Right lobe of liver (tissue), 6 donors: ENCODE data around the gene DIRAS1. TPM values are rescaled to one million over a fixed set of nuclear protein-coding genes. Genes with fewer than 3 reads are reported as not detected.

Source experiments
- ATAC-seq, 4 donors: fragments of 200-7000 bp; cut with Tn5 transposase; one replicate each; pipeline ENCODE4 v1.9.1; 2020; ENCODE audit warnings: mild to moderate bottlenecking in 4 of 4, moderate library complexity in 4 of 4
- DNase-seq, 3 donors: peaks; one replicate each; pipeline ENCODE4 v3.0.0-alpha.2; 2020
- H3K27ac ChIP-seq, 3 donors: fragments of 200-600 bp; one replicate each; pipeline ENCODE4 v1.8.0; 2022
- H3K27me3 ChIP-seq, 2 donors: fragments of 200-600 bp; one replicate each; pipeline ENCODE4 v1.8.0; 2022
- H3K36me3 ChIP-seq, 4 donors: fragments of 200-600 bp; sonication (generic) in 1 of 4; one replicate each; pipeline versions ENCODE4 v1.5.1 to v1.8.0; 2017 to 2022; ENCODE audit warnings: control low read depth in 1 of 4
- H3K4me1 ChIP-seq, 4 donors: fragments of 200-600 bp; sonication (generic) in 1 of 4; one replicate each; pipeline versions ENCODE4 v1.5.1 to v1.8.0; 2017 to 2022; ENCODE audit warnings: control low read depth in 1 of 4
- H3K4me3 ChIP-seq, 3 donors: fragments of 200-600 bp; one replicate each; pipeline ENCODE4 v1.8.0; 2022
- H3K9me3 ChIP-seq, 4 donors: fragments of 200-600 bp; sonication (generic) in 1 of 4; one replicate each; pipeline versions ENCODE4 v1.5.1 to v1.8.0; 2017 to 2022; ENCODE audit warnings: control low read depth in 1 of 4
- CTCF ChIP-seq, 4 donors: fragments of 200-600 bp in 3 of 4; fragments of 450-650 bp in 1 of 4; IDR thresholded peaks; one replicate each; pipeline versions ENCODE4 v1.5.1 to v1.8.0; 2016 to 2022; ENCODE audit warnings: antibody characterized with exemption in 4 of 4, mild to moderate bottlenecking in 2 of 4
- POLR2A ChIP-seq: fragments of 450-650 bp; IDR thresholded peaks from one replicate; pipeline ENCODE4 v1.6.1; 2017; ENCODE audit warnings: antibody characterized with exemption, mild to moderate bottlenecking
- WGBS: methylation state at CpG from one replicate; pipeline ENCODE4 v1.1.6; 2018; ENCODE audit warnings: low coverage, low lambda C conversion rate; ENCODE audit not compliant: insufficient coverage; ENCODE audit errors: missing lambda C conversion rate; 5-methylcytosine and 5-hydroxymethylcytosine counted together
- intact Hi-C, 2 donors: fragments of 100-400 bp; cut with DNase I; formaldehyde crosslinking; loops; one replicate each; pipeline versions ENCODE4 v1.11.2 to v1.14.1; 2022
- total RNA-seq, 6 experiments: library from RNA; depleted of rRNA in 2 of 6; stranded (reverse); fragments of >200 nt in 2 of 6; fragmentation: NEBNext Ultra II Directional in 3 of 6; extraction: Animal tissue kit (Norgen Biotek cat#: 25700) in 3 of 6; gene quantifications; one replicate each; pipeline versions ENCODE4 v1.1.0 to v1.2.4, GENCODE V29; 2016 to 2023
- donor health status: DM: no; HTN: yes; CAD: no.
- donor health status: DM: no; HTN: no; CAD: no.
- donor health status: DM: no; HTN: no; CAD: no.
- donor health status: DM: no; HTN: yes; CAD: no.
- donor health status: DM: no; HTN: yes; CAD: no.

The DIRAS1 gene
- total RNA-seq, 6 experiments from 2014 or later, result 0.19 to 1.6 TPM; not detected in 4

- no CpG with 5 or more reads among the region's 16 CpGs for WGBS
- no peak overlapping the region for H3K4me3 ChIP-seq
- intact Hi-C loops, result no loop called here
- no peak overlapping the region for H3K27ac ChIP-seq
- no peaks in the 10 kb centered on the region for H3K36me3 ChIP-seq
- TF ChIP-seq POLR2A (no peak), CTCF (IDR thresholded peaks at IDR 0.05) (no peak)
- DNase-seq (no peak), ATAC-seq (no peak)
- no peaks in the 10 kb centered on the region for H3K27me3 ChIP-seq
- H3K4me1 ChIP-seq, result no peaks in the 10 kb centered on the region
- H3K9me3 ChIP-seq, result no peaks in the 10 kb centered on the region
These were observed 6.4 kb upstream of the DIRAS1 start for GRCh38 chr19:2727640-2727944.

- Histone ChIP-seq H3K9me3 (no peaks in the 10 kb centered on the region), H3K27ac (no peak overlapping the region), H3K4me3 (no peak overlapping the region), H3K27me3 (no peaks in the 10 kb centered on the region), H3K36me3 (no peaks in the 10 kb centered on the region), H3K4me1 (no peaks in the 10 kb centered on the region)
- ATAC-seq, result no peak
- TF ChIP-seq CTCF (IDR thresholded peaks at IDR 0.05) (no peak), POLR2A (no peak)
- 10% methylated on average over 2 of the region's 26 CpGs for WGBS
- intact Hi-C loops, result no loop called here
- DNase-seq, result no peak
These were observed 5.9 kb upstream of the DIRAS1 start for GRCh38 chr19:2726904-2727639.

GRCh38 chr19:2726160-2726855 is 5.1 kb upstream of the DIRAS1 start:
- Histone ChIP-seq H3K4me1 (no peaks in the 10 kb centered on the region), H3K4me3 (no peak overlapping the region), H3K27ac (no peak overlapping the region), H3K36me3 (no peaks in the 10 kb centered on the region), H3K27me3 (no peaks in the 10 kb centered on the region), H3K9me3 (no peaks in the 10 kb centered on the region)
- intact Hi-C loops, result no loop called here
- ATAC-seq, result no peak
- no peak for DNase-seq
- WGBS, result 73% methylated on average over 9 of the region's 15 CpGs
- no peak for TF ChIP-seq CTCF (IDR thresholded peaks at IDR 0.05)
- TF ChIP-seq POLR2A, result no peak

GRCh38 chr19:2724148-2724557 is 3.0 kb upstream of the DIRAS1 start:
- H3K9me3 ChIP-seq, result no peaks in the 10 kb centered on the region
- intact Hi-C loops, result no loop called here
- no peak for TF ChIP-seq CTCF (IDR thresholded peaks at IDR 0.05)
- no peak for TF ChIP-seq POLR2A
- H3K36me3 ChIP-seq, result no peaks in the 10 kb centered on the region
- DNase-seq (no peak), ATAC-seq (no peak)
- peaks cover 0 to 8% of the 10 kb centered on the region in 2 donors for H3K27me3 ChIP-seq
- H3K4me1 ChIP-seq, result no peaks in the 10 kb centered on the region
- H3K27ac ChIP-seq, result no peak overlapping the region
- no peak overlapping the region for H3K4me3 ChIP-seq
- 39% methylated on average over 4 of the region's 7 CpGs for WGBS
